NCI-H1105 (cell line): ENCODE data around the gene SRC.
"Not testable (repeated sequence)": the region's sequence is repeated elsewhere in the genome, so short reads cannot be mapped to it uniquely, and the experiment has no call there.

Experiments used
- DNase-seq: peaks from one replicate; lab custom pipeline; 2025; lab: John Stamatoyannopoulos, UW

SRC gene

GRCh38 chr20:37336369-37337207 lies 9.4 kb upstream of the SRC start:
- DNase-seq = no peak

GRCh38 chr20:37337208-37337991 lies 8.5 kb upstream of the SRC start:
- no peak for DNase-seq

GRCh38 chr20:37338380-37338779 lies 7.6 kb upstream of the SRC start:
- DNase-seq = not testable (repeated sequence)

- DNase-seq = no peak
Observed at GRCh38 chr20:37339208-37339607, 6.7 kb upstream of the SRC start.

GRCh38 chr20:37339764-37340109 lies 6.2 kb upstream of the SRC start:
- DNase-seq = not testable (repeated sequence)

GRCh38 chr20:37340998-37341397 lies 4.9 kb upstream of the SRC start:
- no peak for DNase-seq

- DNase-seq = no peak
Observed at GRCh38 chr20:37341632-37342031, 4.3 kb upstream of the SRC start.

GRCh38 chr20:37342231-37343177 lies 3.4 kb upstream of the SRC start:
- no peak for DNase-seq

- no peak for DNase-seq
Observed at GRCh38 chr20:37343212-37343993, 2.5 kb upstream of the SRC start.

- DNase-seq = no peak
Observed at GRCh38 chr20:37343994-37344355, 2.0 kb upstream of the SRC start.

- DNase-seq = no peak
Observed at GRCh38 chr20:37344506-37345338, 1.2 kb upstream of the SRC start.

- DNase-seq = no peak
Observed at GRCh38 chr20:37346236-37346534, 245 bp downstream of the SRC start.

GRCh38 chr20:37346535-37347346 lies 801 bp downstream of the SRC start:
- no peak for DNase-seq

- no peak for DNase-seq
Observed at GRCh38 chr20:37347347-37347823, 1.4 kb downstream of the SRC start.

GRCh38 chr20:37347891-37348791 lies 2.2 kb downstream of the SRC start:
- DNase-seq = no peak

- DNase-seq = no peak
Observed at GRCh38 chr20:37348792-37349516, 3.0 kb downstream of the SRC start.

- no peak for DNase-seq
Observed at GRCh38 chr20:37349517-37350491, 3.9 kb downstream of the SRC start.
